Sigmoid colon (tissue), 7 donors: ENCODE measurements around the gene LARGE1. TPM values are rescaled to one million over a fixed set of nuclear protein-coding genes. Genes with fewer than 3 reads are reported as not detected.

Source experiments
- DNase-seq: peaks from one replicate; pipeline ENCODE4 v3.0.0-alpha.2; 2019
- H3K27ac ChIP-seq, 4 donors: fragments of 200-600 bp; sonication (generic); one replicate each; pipeline ENCODE4 v1.5.1; 2016 to 2019; ENCODE audit warnings: mild to moderate bottlenecking in 1 of 4
- H3K27me3 ChIP-seq, 3 donors: fragments of 200-600 bp; sonication (generic); one replicate each; pipeline ENCODE4 v1.5.1; 2019; ENCODE audit warnings: mild to moderate bottlenecking in 1 of 3
- H3K36me3 ChIP-seq, 4 donors: fragments of 200-600 bp; sonication (generic); one replicate each; pipeline ENCODE4 v1.5.1; 2016 to 2019
- H3K4me1 ChIP-seq, 4 donors: fragments of 200-600 bp; sonication (generic); one replicate each; pipeline ENCODE4 v1.5.1; 2017 to 2019
- H3K4me3 ChIP-seq, 4 donors: fragments of 200-600 bp; sonication (generic); one replicate each; pipeline ENCODE4 v1.5.1; 2017 to 2019; ENCODE audit warnings: mild to moderate bottlenecking in 2 of 4, moderate library complexity in 1 of 4
- H3K9me3 ChIP-seq, 4 donors: fragments of 200-600 bp in 3 of 4; sonication (generic) in 3 of 4; one replicate each; pipeline versions ENCODE4 v1.5.1 to v1.6.1; 2013 to 2019
- CTCF ChIP-seq, 4 experiments: fragments of 450-650 bp in 3 of 4; fragments of 200-600 bp in 1 of 4; IDR thresholded peaks; one replicate each; pipeline ENCODE4 v1.5.1; 2016 to 2019; ENCODE audit warnings: antibody characterized with exemption in 4 of 4, mild to moderate bottlenecking in 3 of 4, moderate library complexity in 2 of 4
- EP300 ChIP-seq, 4 donors: sonication (generic); formaldehyde crosslinking; IDR thresholded peaks; one replicate each; pipeline ENCODE4 v1.6.1; 2017; ENCODE audit warnings: antibody characterized with exemption in 4 of 4
- POLR2A ChIP-seq, 2 donors: fragments of 450-650 bp; IDR thresholded peaks; one replicate each; pipeline ENCODE4 v1.6.1; 2016; ENCODE audit warnings: antibody characterized with exemption in 2 of 2, mild to moderate bottlenecking in 2 of 2, moderate library complexity in 2 of 2
- POLR2AphosphoS5 ChIP-seq, 4 donors: sonication (generic); formaldehyde crosslinking; IDR thresholded peaks; one replicate each; pipeline ENCODE4 v1.6.1; 2017; ENCODE audit warnings: antibody characterized with exemption in 4 of 4
- WGBS, 2 donors: extraction: QIAGEN DNeasy Blood & Tissue Kit; methylation state at CpG; one replicate each; pipeline ENCODE4 v1.1.7; 2013; 5-methylcytosine and 5-hydroxymethylcytosine counted together
- intact Hi-C: fragments of 100-400 bp; cut with DNase I; formaldehyde crosslinking; loops from one replicate; pipeline ENCODE4 v1.15.1; 2023
- polyA plus RNA-seq, 3 donors: library from polyadenylated mRNA; stranded (reverse); fragments of 200-250 nt; gene quantifications; one replicate each; pipeline ENCODE4 v1.2.3, GENCODE V29; 2013
- total RNA-seq, 4 donors: library from RNA; depleted of rRNA; stranded (reverse); fragments of >200 nt; gene quantifications; one replicate each; pipeline ENCODE4 v1.1.0, GENCODE V29; 2016
- donor health status: healthy with polysubstance abuse.
- donor health status: Bipolar disorder and iron deficiency.
- donor health status: healthy.

LARGE1 gene
- total and polyA plus RNA-seq, 7 donors, result 5.8 to 74.4 (median 38.0) TPM

DNA sequence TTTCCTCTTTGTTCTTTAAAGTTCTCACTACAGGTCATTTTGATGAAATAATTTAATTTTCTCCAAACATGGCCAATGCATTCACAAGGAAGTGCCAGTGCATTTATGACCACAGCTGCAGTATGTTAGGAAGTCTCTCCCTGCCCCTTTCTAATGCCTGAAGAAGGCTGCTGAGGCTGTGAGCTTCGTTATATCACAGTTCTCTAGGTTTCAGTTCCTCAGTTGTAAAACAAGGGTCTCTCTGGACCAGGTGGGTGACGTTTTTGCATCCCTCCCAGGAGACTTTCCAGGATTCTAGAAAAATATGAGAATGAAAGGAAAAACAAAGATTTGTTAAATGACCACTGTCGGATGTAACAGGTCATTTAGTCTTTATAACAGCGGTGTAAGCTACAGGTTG, 171.6 kb downstream of the LARGE1 start:
- WGBS, 2 donors, result 77 to 78% methylated on average over 4 of the region's 4 CpGs
- TF ChIP-seq POLR2A (IDR thresholded peaks at IDR 0.05) (no peak), POLR2AphosphoS5 (IDR thresholded peaks at IDR 0.05) (no peak), CTCF (IDR thresholded peaks at IDR 0.05) (no peak), EP300 (IDR thresholded peaks at IDR 0.05) (no peak)
- no peak overlapping the region for H3K27ac ChIP-seq

DNA sequence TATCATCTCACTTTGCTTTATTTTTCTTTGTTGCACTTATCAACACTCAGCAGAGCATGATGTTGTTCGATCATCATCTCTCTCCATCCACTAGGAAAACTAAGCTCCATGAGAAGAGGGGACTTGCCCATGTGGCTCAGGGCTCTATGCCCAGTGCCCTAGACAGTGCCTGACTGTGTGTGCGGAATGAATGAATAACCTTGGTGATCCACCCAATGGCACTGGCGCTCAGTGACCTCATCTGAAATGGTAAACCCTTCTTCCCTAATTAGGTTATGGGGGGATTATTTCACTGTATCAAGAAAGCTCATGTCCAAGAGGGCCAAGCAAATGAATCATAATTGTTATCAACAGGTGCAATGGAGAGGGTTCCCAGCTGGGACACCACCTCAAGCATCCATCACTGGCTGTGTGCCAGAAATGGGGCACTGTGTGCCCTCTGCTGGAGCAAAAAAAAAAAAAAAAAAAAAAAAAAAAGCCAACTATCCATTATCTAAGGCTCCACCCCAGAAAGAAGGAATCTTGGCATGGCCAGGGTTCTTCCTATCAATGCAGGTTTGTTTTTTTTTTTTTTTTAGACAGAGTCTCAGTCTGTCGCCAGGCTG, 172.6 kb downstream of the LARGE1 start:
- intact Hi-C loops, result no loop called here
- no peak for DNase-seq
- TF ChIP-seq POLR2A (IDR thresholded peaks at IDR 0.05), result no peak
- no peak for TF ChIP-seq EP300 (IDR thresholded peaks at IDR 0.05)
- TF ChIP-seq POLR2AphosphoS5 (IDR thresholded peaks at IDR 0.05), result no peak
- TF ChIP-seq CTCF (IDR thresholded peaks at IDR 0.05), result no peak

More for the DNA sequence above, 171.6 kb downstream of the LARGE1 start:
- Histone ChIP-seq H3K9me3 (no peaks in the 10 kb centered on the region), H3K4me1 (peaks cover 0 to 15% (median 4%) of the 10 kb centered on the region in 4 donors), H3K4me3 (no peak overlapping the region), H3K36me3 (peaks cover 0 to 5% (median 0%) of the 10 kb centered on the region in 4 donors), H3K27me3 (no peaks in the 10 kb centered on the region)
- DNase-seq, result no peak
- intact Hi-C loops, result no loop called here

GRCh38 chr22:33747029-33747428, 173.2 kb downstream of the LARGE1 start:
- peaks cover 0 to 5% (median 0%) of the 10 kb centered on the region in 4 donors for H3K36me3 ChIP-seq
- 23 to 78% methylated on average over 1 of the region's 1 CpG for WGBS, 2 donors
- intact Hi-C loops, result no loop called here
- H3K27me3 ChIP-seq, result no peaks in the 10 kb centered on the region
- no peak for TF ChIP-seq CTCF (IDR thresholded peaks at IDR 0.05)
- no peak for TF ChIP-seq EP300 (IDR thresholded peaks at IDR 0.05)
- no peak for TF ChIP-seq POLR2A (IDR thresholded peaks at IDR 0.05)
- no peak for TF ChIP-seq POLR2AphosphoS5 (IDR thresholded peaks at IDR 0.05)
- DNase-seq, result no peak
- H3K4me1 ChIP-seq, result peaks cover 0 to 15% (median 4%) of the 10 kb centered on the region in 4 donors
- H3K27ac ChIP-seq, result no peak overlapping the region
- H3K9me3 ChIP-seq, result no peaks in the 10 kb centered on the region
- H3K4me3 ChIP-seq, result no peak overlapping the region

More for the DNA sequence above, 172.6 kb downstream of the LARGE1 start:
- Histone ChIP-seq H3K9me3 (no peaks in the 10 kb centered on the region), H3K27me3 (no peaks in the 10 kb centered on the region), H3K4me3 (no peak overlapping the region), H3K36me3 (peaks cover 0 to 5% (median 0%) of the 10 kb centered on the region in 4 donors), H3K4me1 (peaks cover 0 to 15% (median 4%) of the 10 kb centered on the region in 4 donors), H3K27ac (no peak overlapping the region)
- 67 to 89% methylated on average over 4 of the region's 4 CpGs for WGBS, 2 donors

- Histone ChIP-seq H3K27me3 (no peaks in the 10 kb centered on the region), H3K4me1 (peaks cover 0 to 20% (median 4%) of the 10 kb centered on the region in 4 donors), H3K9me3 (no peaks in the 10 kb centered on the region), H3K27ac (no peak overlapping the region), H3K36me3 (peaks cover 0 to 5% (median 0%) of the 10 kb centered on the region in 4 donors), H3K4me3 (no peak overlapping the region)
- 22 to 64% methylated on average over 3 of the region's 3 CpGs for WGBS, 2 donors
- intact Hi-C loops, result no loop called here
- DNase-seq, result no peak
- TF ChIP-seq EP300 (IDR thresholded peaks at IDR 0.05), result no peak
Observed at GRCh38 chr22:33746501-33746928, 173.8 kb downstream of the LARGE1 start.

- no peaks in the 10 kb centered on the region for H3K27me3 ChIP-seq
- no peaks in the 10 kb centered on the region for H3K9me3 ChIP-seq
- WGBS, 2 donors, result 91 to 94% methylated on average over 7 of the region's 7 CpGs
- TF ChIP-seq EP300 (IDR thresholded peaks at IDR 0.05) (no peak), POLR2AphosphoS5 (IDR thresholded peaks at IDR 0.05) (no peak), CTCF (IDR thresholded peaks at IDR 0.05) (no peak), POLR2A (IDR thresholded peaks at IDR 0.05) (no peak)
- intact Hi-C loops, result no loop called here
- H3K4me1 ChIP-seq, result peaks cover 0 to 28% (median 9%) of the 10 kb centered on the region in 4 donors
- DNase-seq, result no peak
- no peak overlapping the region for H3K27ac ChIP-seq
- peaks cover 0 to 5% (median 0%) of the 10 kb centered on the region in 4 donors for H3K36me3 ChIP-seq
- H3K4me3 ChIP-seq, result no peak overlapping the region
Observed at GRCh38 chr22:33745501-33745900, 174.8 kb downstream of the LARGE1 start.
